NCI-H226 (cell line): ENCODE results near the gene CYLD.

Experiments
- DNase-seq: peaks from one replicate; pipeline ENCODE4 v3.0.0-alpha.2; 2015

CYLD gene

GRCh38 chr16:50711862-50712559 lies 29.9 kb upstream of the CYLD start:
- no peak for DNase-seq

- peak; percentile 83 for DNase-seq
Measured at GRCh38 chr16:50712560-50712898, 29.4 kb upstream of the CYLD start.

- no peak for DNase-seq
Measured at GRCh38 chr16:50712956-50713355, 28.9 kb upstream of the CYLD start.

GRCh38 chr16:50717091-50717490 lies 24.8 kb upstream of the CYLD start:
- no peak for DNase-seq

GRCh38 chr16:50717494-50717893 lies 24.4 kb upstream of the CYLD start:
- no peak for DNase-seq

GRCh38 chr16:50718061-50718760 lies 23.7 kb upstream of the CYLD start:
- DNase-seq = no peak

- DNase-seq = no peak
Measured at GRCh38 chr16:50718761-50719400, 23.0 kb upstream of the CYLD start.

- DNase-seq = no peak
Measured at GRCh38 chr16:50719401-50720337, 22.2 kb upstream of the CYLD start.

GRCh38 chr16:50721549-50722404 lies 20.1 kb upstream of the CYLD start:
- DNase-seq = no peak

GRCh38 chr16:50722405-50722737 lies 19.5 kb upstream of the CYLD start:
- no peak for DNase-seq

GRCh38 chr16:50722960-50723359 lies 18.9 kb upstream of the CYLD start:
- no peak for DNase-seq

- DNase-seq = no peak
Measured at GRCh38 chr16:50724306-50724705, 17.6 kb upstream of the CYLD start.

GRCh38 chr16:50731130-50731988 lies 10.5 kb upstream of the CYLD start:
- DNase-seq = no peak

GRCh38 chr16:50731989-50732832 lies 9.7 kb upstream of the CYLD start:
- no peak for DNase-seq

GRCh38 chr16:50733468-50733867 lies 8.4 kb upstream of the CYLD start:
- DNase-seq = no peak

GRCh38 chr16:50735629-50736122 lies 6.2 kb upstream of the CYLD start:
- DNase-seq = no peak

- DNase-seq = no peak
Measured at GRCh38 chr16:50736448-50736847, 5.4 kb upstream of the CYLD start.

- no peak for DNase-seq
Measured at GRCh38 chr16:50737420-50737959, 4.4 kb upstream of the CYLD start.

- DNase-seq = no peak
Measured at GRCh38 chr16:50739031-50739430, 2.9 kb upstream of the CYLD start.

- no peak for DNase-seq
Measured at GRCh38 chr16:50740736-50741135, 1.1 kb upstream of the CYLD start.
